Breast epithelium (tissue), 4 donors: ENCODE data around the gene APIP. TPM values are rescaled to one million over a fixed set of nuclear protein-coding genes. Genes with fewer than 3 reads are reported as not detected.

ENCODE experiments used
- DNase-seq, 2 donors: peaks; one replicate each; pipeline ENCODE4 v3.0.0-alpha.2; 2019; ENCODE audit warnings: low spot score in 2 of 2
- H3K27ac ChIP-seq, 2 donors: fragments of 200-600 bp; sonication (generic) in 1 of 2; one replicate each; pipeline ENCODE4 v1.5.1; 2016 to 2019; ENCODE audit warnings: mild to moderate bottlenecking in 1 of 2
- H3K27me3 ChIP-seq, 2 donors: fragments of 200-600 bp; sonication (generic) in 1 of 2; one replicate each; pipeline versions ENCODE4 v1.5.1 to v1.6.0; 2017 to 2019; ENCODE audit warnings: control low read depth in 1 of 2, mild to moderate bottlenecking in 1 of 2
- H3K36me3 ChIP-seq: fragments of 200-600 bp; one replicate; pipeline ENCODE4 v1.5.1; 2019
- H3K4me1 ChIP-seq, 2 donors: fragments of 200-600 bp; sonication (generic); one replicate each; pipeline ENCODE4 v1.5.1; 2016 to 2019; ENCODE audit warnings: control low read depth in 1 of 2
- H3K4me3 ChIP-seq, 3 donors: fragments of 200-600 bp; sonication (generic); 1 replicate in 2 of 3; 2 replicates in 1 of 3; pipeline ENCODE4 v1.5.1; 2016 to 2019; ENCODE audit warnings: mild to moderate bottlenecking in 3 of 3, moderate library complexity in 2 of 3
- H3K9me3 ChIP-seq, 2 donors: fragments of 200-600 bp; sonication (generic) in 1 of 2; one replicate each; pipeline ENCODE4 v1.5.1; 2016 to 2019; ENCODE audit warnings: control low read depth in 1 of 2
- CTCF ChIP-seq, 3 donors: fragments of 450-650 bp; IDR thresholded peaks; one replicate each; pipeline ENCODE4 v1.5.1; 2016 to 2017; ENCODE audit warnings: antibody characterized with exemption in 3 of 3, mild to moderate bottlenecking in 3 of 3, moderate library complexity in 3 of 3
- POLR2A ChIP-seq: fragments of 450-650 bp; IDR thresholded peaks from one replicate; pipeline ENCODE4 v1.6.1; 2016; ENCODE audit warnings: antibody characterized with exemption, mild to moderate bottlenecking, moderate library complexity
- POLR2AphosphoS5 ChIP-seq, 3 donors: sonication (generic); formaldehyde crosslinking; IDR thresholded peaks; one replicate each; pipeline ENCODE4 v1.6.1; 2017; ENCODE audit warnings: antibody characterized with exemption in 3 of 3
- intact Hi-C: fragments of 100-400 bp; cut with DNase I; formaldehyde crosslinking; loops from one replicate; pipeline ENCODE4 v1.15.1; 2023; ENCODE audit warnings: low total_unique reads
- total RNA-seq, 3 donors: library from RNA; depleted of rRNA; stranded (reverse); fragments of >200 nt; gene quantifications; one replicate each; pipeline ENCODE4 v1.1.0, GENCODE V29; 2016

APIP gene
- total RNA-seq, 3 donors from 2014 or later = 27.7 to 46.4 (median 29.8) TPM

GRCh38 chr11:34907934-34908593 lies 8.1 kb downstream of the APIP start:
- no peaks in the 10 kb centered on the region for H3K36me3 ChIP-seq
- TF ChIP-seq CTCF (IDR thresholded peaks at IDR 0.05) = no peak
- TF ChIP-seq POLR2AphosphoS5 (IDR thresholded peaks at IDR 0.05) = no peak
- no peak for TF ChIP-seq POLR2A

GRCh38 chr11:34905666-34906065 lies 10.5 kb downstream of the APIP start:
- Histone ChIP-seq H3K4me1 (peaks cover 0 to 5% of the 10 kb centered on the region in 2 donors), H3K4me3 (no peak overlapping the region), H3K9me3 (peaks cover 7 to 8% of the 10 kb centered on the region in 2 donors), H3K27me3 (no peaks in the 10 kb centered on the region), H3K27ac (no peak overlapping the region), H3K36me3 (no peaks in the 10 kb centered on the region)
- DNase-seq = no peak
- intact Hi-C loops = no loop called here
- TF ChIP-seq POLR2AphosphoS5 (IDR thresholded peaks at IDR 0.05) (no peak), CTCF (IDR thresholded peaks at IDR 0.05) (no peak), POLR2A (no peak)

More at GRCh38 chr11:34907934-34908593, 8.1 kb downstream of the APIP start:
- no peak overlapping the region for H3K4me3 ChIP-seq
- peaks cover 0 to 5% of the 10 kb centered on the region in 2 donors for H3K4me1 ChIP-seq
- intact Hi-C loops = no loop called here
- no peak overlapping the region for H3K27ac ChIP-seq
- no peaks in the 10 kb centered on the region for H3K9me3 ChIP-seq
- no peaks in the 10 kb centered on the region for H3K27me3 ChIP-seq
- DNase-seq = no peak

DNA sequence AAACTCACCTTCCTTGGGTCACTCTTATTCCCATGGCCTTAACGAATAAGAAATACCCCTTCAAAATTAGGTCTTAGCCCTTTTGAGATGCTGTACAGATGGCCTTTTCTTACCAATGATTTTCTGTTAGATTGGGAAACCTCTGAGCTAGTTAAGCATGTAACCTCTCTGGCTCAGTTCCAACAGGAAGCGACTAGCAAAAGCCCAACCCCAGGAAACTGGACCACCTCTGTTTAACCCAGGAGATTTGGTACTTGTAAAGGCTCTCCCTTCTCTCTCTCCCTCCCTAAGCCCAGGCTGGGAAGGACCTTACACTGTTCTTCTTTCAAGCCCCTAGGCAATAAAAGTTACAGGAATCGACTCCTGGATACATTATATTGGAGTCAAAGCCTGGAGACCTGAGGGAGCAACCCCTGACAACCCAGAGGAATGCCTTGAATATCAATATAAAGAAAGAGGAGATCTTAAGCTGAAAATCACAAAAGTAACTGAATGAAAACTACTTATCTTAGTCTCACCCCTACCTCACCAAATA lies 11.7 kb downstream of the APIP start:
- Histone ChIP-seq H3K36me3 (no peaks in the 10 kb centered on the region), H3K9me3 (peaks cover 17 to 18% of the 10 kb centered on the region in 2 donors), H3K27me3 (no peaks in the 10 kb centered on the region), H3K4me1 (no peaks in the 10 kb centered on the region), H3K27ac (no peak overlapping the region), H3K4me3 (no peak overlapping the region)
- intact Hi-C loops = no loop called here
- no peak for TF ChIP-seq POLR2AphosphoS5 (IDR thresholded peaks at IDR 0.05)
- TF ChIP-seq POLR2A = no peak
- TF ChIP-seq CTCF (IDR thresholded peaks at IDR 0.05) = no peak
- no peak for DNase-seq

DNA sequence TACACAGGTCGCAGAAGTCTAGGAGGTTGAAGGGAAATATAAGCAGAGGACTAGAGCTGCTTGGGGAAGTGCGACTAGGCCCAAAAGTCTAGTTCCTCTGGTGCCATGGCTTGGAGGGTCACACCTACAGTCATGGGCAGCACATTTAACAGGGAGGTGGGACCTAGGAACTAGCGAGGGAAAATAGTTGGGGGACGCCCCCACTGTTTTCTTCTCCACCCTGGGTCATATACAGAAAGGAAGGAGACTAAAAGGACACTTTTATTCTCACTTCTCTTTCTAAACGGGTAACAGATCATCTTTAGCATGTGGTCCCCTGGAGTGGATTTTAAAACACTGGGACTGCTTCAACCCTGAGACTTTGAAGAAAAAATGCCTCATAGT lies 16.6 kb downstream of the APIP start:
- Histone ChIP-seq H3K4me3 (no peak overlapping the region), H3K4me1 (no peaks in the 10 kb centered on the region), H3K27me3 (no peaks in the 10 kb centered on the region), H3K9me3 (peaks cover 30 to 49% of the 10 kb centered on the region in 2 donors), H3K27ac (no peak overlapping the region), H3K36me3 (no peaks in the 10 kb centered on the region)
- TF ChIP-seq CTCF (IDR thresholded peaks at IDR 0.05) (no peak), POLR2AphosphoS5 (IDR thresholded peaks at IDR 0.05) (no peak), POLR2A (no peak)
- no peak for DNase-seq
- intact Hi-C loops = no loop called here

GRCh38 chr11:34898474-34898873 lies 17.7 kb downstream of the APIP start:
- no peak for DNase-seq
- Histone ChIP-seq H3K4me1 (no peaks in the 10 kb centered on the region), H3K27me3 (no peaks in the 10 kb centered on the region), H3K4me3 (no peak overlapping the region), H3K36me3 (no peaks in the 10 kb centered on the region), H3K27ac (no peak overlapping the region), H3K9me3 (peaks cover 30 to 49% of the 10 kb centered on the region in 2 donors)
- intact Hi-C loops = no loop called here
- TF ChIP-seq CTCF (IDR thresholded peaks at IDR 0.05) (no peak), POLR2AphosphoS5 (IDR thresholded peaks at IDR 0.05) (no peak), POLR2A (no peak)
